Epithelial cell of umbilical artery (primary cell): ENCODE measurements around the gene AGPAT4. TPM values are rescaled to one million over a fixed set of nuclear protein-coding genes. Genes with fewer than 3 reads are reported as not detected.

Source experiments
- total RNA-seq: library from RNA; depleted of rRNA; stranded (reverse); fragments of >200 nt; gene quantifications from 2 replicates; pipeline ENCODE4 v1.2.3, GENCODE V29; 2014

The AGPAT4 gene, protein sequence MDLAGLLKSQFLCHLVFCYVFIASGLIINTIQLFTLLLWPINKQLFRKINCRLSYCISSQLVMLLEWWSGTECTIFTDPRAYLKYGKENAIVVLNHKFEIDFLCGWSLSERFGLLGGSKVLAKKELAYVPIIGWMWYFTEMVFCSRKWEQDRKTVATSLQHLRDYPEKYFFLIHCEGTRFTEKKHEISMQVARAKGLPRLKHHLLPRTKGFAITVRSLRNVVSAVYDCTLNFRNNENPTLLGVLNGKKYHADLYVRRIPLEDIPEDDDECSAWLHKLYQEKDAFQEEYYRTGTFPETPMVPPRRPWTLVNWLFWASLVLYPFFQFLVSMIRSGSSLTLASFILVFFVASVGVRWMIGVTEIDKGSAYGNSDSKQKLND
- total RNA-seq = 7.5 and 8.1 TPM in 2 replicates

DNA sequence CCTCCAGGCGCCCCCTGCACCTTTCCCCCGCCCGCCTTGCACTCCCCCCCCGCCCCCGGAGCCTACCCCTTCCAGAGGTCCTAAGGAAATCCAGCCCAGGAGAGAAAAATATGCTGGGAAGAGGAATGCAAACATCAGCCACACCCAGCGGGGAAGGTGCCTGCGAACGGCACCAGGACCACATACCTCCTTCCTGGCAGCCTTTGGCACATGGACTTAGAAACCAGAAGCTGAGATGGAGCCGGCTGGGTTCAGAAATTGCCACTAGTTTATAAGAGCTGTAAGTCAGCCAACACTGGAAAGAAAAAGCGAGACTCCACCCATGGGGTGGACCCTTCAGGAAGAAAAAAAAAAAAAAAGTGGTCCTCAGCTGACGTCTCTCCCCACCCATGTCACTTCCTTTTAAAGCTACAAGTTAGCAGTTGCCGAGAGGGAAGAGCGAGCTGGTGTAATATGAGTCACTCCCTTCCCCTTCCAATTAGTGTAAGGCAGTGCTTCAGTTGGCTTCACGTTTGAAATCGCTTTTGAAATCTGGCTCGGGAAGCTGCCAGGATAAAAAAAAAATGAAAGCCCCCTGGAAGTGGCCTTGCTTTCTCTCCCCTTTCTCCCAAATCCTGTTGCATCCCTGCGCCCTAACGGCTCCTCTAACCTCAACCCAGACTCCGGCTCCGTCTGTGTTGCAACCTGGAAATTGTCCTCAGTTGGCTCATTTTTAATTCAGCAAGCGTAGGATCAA lies at the start of gene AGPAT4:
AGPAT4 (minus strand) TSS at position 310 of the 736 bp plus-strand sequence. CDS start 41,848 bp downstream, outside the sequence.

